Gastrocnemius medialis (tissue), 4 donors: ENCODE data around the gene NIPBL.

Source experiments
- CTCF ChIP-seq, 5 experiments: fragments of 450-650 bp in 3 of 5; fragments of 200-600 bp in 2 of 5; sonication (generic) in 2 of 5; IDR thresholded peaks in 4 of 5; conservative IDR thresholded peaks in 1 of 5; 1 replicate in 4 of 5; 2 replicates in 1 of 5; pipeline ENCODE4 v1.5.1; 2016 to 2019; ENCODE audit warnings: antibody characterized with exemption in 5 of 5, mild to moderate bottlenecking in 3 of 5, moderate library complexity in 3 of 5
- POLR2A ChIP-seq, 2 donors: fragments of 450-650 bp; IDR thresholded peaks; one replicate each; pipeline ENCODE4 v1.6.1; 2017; ENCODE audit warnings: antibody characterized with exemption in 2 of 2, mild to moderate bottlenecking in 2 of 2, moderate library complexity in 2 of 2

DNA sequence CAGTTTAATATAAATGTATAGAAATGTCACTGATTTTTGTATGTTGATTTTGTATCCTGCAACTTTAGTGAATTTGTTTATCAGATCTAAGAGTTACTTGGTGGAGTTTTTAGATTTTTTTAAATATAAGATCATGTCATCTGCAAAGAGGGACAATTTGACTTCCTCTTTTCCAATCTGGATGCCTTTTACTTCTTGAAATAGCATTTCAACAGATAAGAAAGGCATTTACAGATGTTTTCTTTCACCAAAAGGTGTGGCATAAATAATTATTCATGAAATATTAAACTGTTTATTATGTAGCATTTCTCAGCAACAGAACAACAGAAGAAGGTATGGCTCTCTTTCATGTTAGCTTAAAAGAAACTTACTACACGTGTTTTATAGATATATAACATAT lies 34.9 kb upstream of the NIPBL start:
- TF ChIP-seq CTCF (IDR thresholded peaks at IDR 0.05 in 4 of 5, conservative IDR thresholded peaks at IDR 0.05 in 1 of 5) (no peak), POLR2A (IDR thresholded peaks at IDR 0.05) (no peak)
